K562 (cell line): ENCODE measurements around the gene CEACAM18. TPM values are rescaled to one million over a fixed set of nuclear protein-coding genes. Genes with fewer than 3 reads are reported as not detected.

ENCODE experiments used
- BHLHE40 ChIP-seq: IDR thresholded peaks from 2 replicates; pipeline ENCODE4 v1.6.1; 2011; ENCODE audit warnings: low read length, improper control_type of control experiment
- CBFA2T2 ChIP-seq: fragments of 450-650 bp; conservative IDR thresholded peaks from 2 replicates; pipeline ENCODE4 v1.6.1; 2017; ENCODE audit warnings: mild to moderate bottlenecking
- CBX8 ChIP-seq: fragments of 200-600 bp; sonication (generic); IDR thresholded peaks from 2 replicates; pipeline ENCODE4 v1.6.1; 2012; ENCODE audit warnings: borderline replicate concordance, mixed run types, low read depth, mild to moderate bottlenecking, moderate library complexity, mixed read lengths, low read length, control low read depth, inconsistent platforms; ENCODE audit not compliant: poor library complexity, severe bottlenecking; ENCODE audit errors: extremely low read depth
- CHD1 ChIP-seq: fragments of 200-600 bp; sonication (generic); IDR thresholded peaks from one replicate; pipeline ENCODE4 v1.6.1; 2012; ENCODE audit warnings: mild to moderate bottlenecking, moderate library complexity, low read length, inconsistent platforms
- CTBP1 ChIP-seq: fragments of 450-650 bp; IDR thresholded peaks from 2 replicates; pipeline ENCODE4 v1.6.1; 2016; ENCODE audit warnings: borderline replicate concordance
- ELF2 ChIP-seq: fragments of 250-450 bp; sonication (Bioruptor Pico); IDR thresholded peaks from 2 replicates; pipeline ENCODE4 v1.5.0; 2021; ENCODE audit warnings: mild to moderate bottlenecking
- FOXP4 ChIP-seq: sonication (generic); formaldehyde crosslinking; IDR thresholded peaks from 2 replicates; pipeline ENCODE4 v1.8.0; 2022; ENCODE audit warnings: mild to moderate bottlenecking, missing genetic modification reagents, borderline replicate concordance
- HDAC1 ChIP-seq, 2 experiments: fragments of 450-650 bp; IDR thresholded peaks; 2 replicates each; pipeline ENCODE4 v1.6.1; 2016 to 2017; ENCODE audit warnings: inconsistent platforms in 1 of 2, mild to moderate bottlenecking in 1 of 2, moderate library complexity in 1 of 2
- MAFG ChIP-seq: fragments of 450-650 bp; conservative IDR thresholded peaks from 2 replicates; pipeline ENCODE4 v1.6.1; 2016; ENCODE audit warnings: missing genetic modification characterization, missing compliant biosample characterization
- MEIS2 ChIP-seq: fragments of 450-650 bp; IDR thresholded peaks from 2 replicates; pipeline ENCODE4 v1.6.1; 2014; ENCODE audit warnings: mild to moderate bottlenecking; ENCODE audit not compliant: partially characterized antibody
- MTA3 ChIP-seq: fragments of 450-650 bp; formaldehyde crosslinking; IDR thresholded peaks from 2 replicates; pipeline ENCODE4 v1.6.1; 2017; ENCODE audit warnings: mild to moderate bottlenecking, borderline replicate concordance
- MYC ChIP-seq, 2 experiments: fragments of 250-450 bp in 1 of 2; sonication (Bioruptor Pico) in 1 of 2; IDR thresholded peaks; 2 replicates each; pipeline versions ENCODE4 v1.5.1 to v1.6.1; 2012 to 2021; ENCODE audit warnings: low read depth in 2 of 2, borderline replicate concordance in 1 of 2, improper control_type of control experiment in 1 of 2, low read length in 1 of 2, mild to moderate bottlenecking in 1 of 2, moderate library complexity in 1 of 2
- NFE2 ChIP-seq: IDR thresholded peaks from 2 replicates; pipeline ENCODE4 v1.6.1; 2014; ENCODE audit warnings: antibody characterized with exemption, low read depth
- PHF20 ChIP-seq: fragments of 450-650 bp; IDR thresholded peaks from 2 replicates; pipeline ENCODE4 v1.6.1; 2018; ENCODE audit not compliant: partially characterized antibody
- POLR2H ChIP-seq: IDR thresholded peaks from 2 replicates; pipeline ENCODE4 v1.6.1; 2016; ENCODE audit warnings: missing genetic modification characterization, low read depth, mild to moderate bottlenecking, control low read depth, missing compliant biosample characterization, moderate library complexity
- RAD21 ChIP-seq, 2 experiments: fragments of 250-450 bp in 1 of 2; fragments of 450-650 bp in 1 of 2; sonication (Bioruptor Pico) in 1 of 2; formaldehyde crosslinking in 1 of 2; IDR thresholded peaks in 1 of 2; conservative IDR thresholded peaks in 1 of 2; 2 replicates each; pipeline versions ENCODE4 v1.4.0 to v1.8.0; 2020 to 2022; ENCODE audit warnings: mild to moderate bottlenecking in 2 of 2, moderate library complexity in 1 of 2
- SMARCA4 ChIP-seq: fragments of 450-650 bp; IDR thresholded peaks from 2 replicates; pipeline ENCODE4 v1.6.1; 2016
- TAF7 ChIP-seq: fragments of 450-650 bp; IDR thresholded peaks from 2 replicates; pipeline ENCODE4 v1.6.1; 2016; ENCODE audit warnings: missing genetic modification characterization, missing compliant biosample characterization
- TBP ChIP-seq: optimal IDR thresholded peaks from 2 replicates; pipeline ENCODE3; 2011; ENCODE audit warnings: low read depth, low read length, improper control_type of control experiment
- ZFX ChIP-seq: sonication (generic); formaldehyde crosslinking; IDR thresholded peaks from 2 replicates; pipeline ENCODE4 v1.8.0; 2022; ENCODE audit warnings: mild to moderate bottlenecking, missing genetic modification reagents, moderate library complexity
- ZKSCAN3 ChIP-seq: fragments of 250-450 bp; sonication (Bioruptor Pico); IDR thresholded peaks from 2 replicates; pipeline ENCODE4 v1.4.0; 2020
- ZNF766 ChIP-seq: fragments of 200-800 bp; sonication (Bioruptor generic); conservative IDR thresholded peaks from 2 replicates; pipeline ENCODE4 v1.6.1; 2016; ENCODE audit warnings: missing genetic modification characterization, missing compliant biosample characterization
- ZNF785 ChIP-seq: fragments of 250-450 bp; sonication (Bioruptor Pico); IDR thresholded peaks from 2 replicates; pipeline ENCODE4 v1.4.0; 2020; ENCODE audit warnings: mild to moderate bottlenecking
- polyA plus RNA-seq, 8 experiments: library from polyadenylated mRNA; depleted of rRNA in 4 of 8; stranded (reverse) in 5 of 8; unstranded in 3 of 8; fragments of >200 nt; fragmentation: Nextera tagmentation in 2 of 8; fragmentation: Illumina TruSeq in 1 of 8; extraction: Ambion mirVana in 2 of 8; extraction: Trizol in 1 of 8; gene quantifications; 2 replicates each; pipeline versions ENCODE4 v1.2.1 to v1.2.3, GENCODE V29; 2011 to 2014; ENCODE audit warnings: inconsistent platforms in 1 of 8, missing spikeins in 1 of 8
- total RNA-seq, 7 experiments: library from RNA; depleted of rRNA in 6 of 7; stranded (reverse); fragments of >200 nt in 6 of 7; fragmentation: Illumina TruSeq in 2 of 7; extraction: Trizol in 2 of 7; gene quantifications; 2 replicates each; pipeline versions ENCODE4 v1.2.1 to v1.2.3, GENCODE V29; 2011 to 2021; ENCODE audit warnings: low replicate concordance in 1 of 7
- TF ChIP-seq, protein P1 (sequence below): sonication (generic); formaldehyde crosslinking; IDR thresholded peaks from 2 replicates; pipeline ENCODE4 v1.9.0; 2022; ENCODE audit warnings: mild to moderate bottlenecking, missing genetic modification reagents
- TF ChIP-seq, protein P2 (sequence below): IDR thresholded peaks from 2 replicates; pipeline ENCODE4 v1.6.1; 2014; ENCODE audit warnings: antibody characterized with exemption

Gene CEACAM18
- total and polyA plus RNA-seq, 9 of the 15 experiments (the other 6 are each of a cell fraction or from before 2014, with no cell fraction given): 0.08 to 0.24 (median 0.15) TPM; not detected in 3

- TF ChIP-seq RAD21 (CRISPR knock-in tag; conservative IDR thresholded peaks at IDR 0.05 in 1 of 2, IDR thresholded peaks at IDR 0.05 in 1 of 2) (0 out of 4 replicates have a peak, but pooled peaks of 1 of the 2 experiments have one; percentile 3), MAFG (tag) (peak; percentile 96), ZNF785 (CRISPR knock-in tag) (no peak), NFE2 (peak; percentile 93), ZNF766 (CRISPR knock-in tag) (peak; percentile 48; the same call in 1 of the 2 replicates), ELF2 (CRISPR knock-in tag) (0 out of 2 replicates have a peak, but pooled peaks have one; percentile 26), MYC (IDR thresholded peaks at IDR 0.05; ENCODE audit: low read depth, low read length) (no peak), MYC (CRISPR knock-in tag; IDR thresholded peaks at IDR 0.05; ENCODE audit: borderline replicate concordance, low read depth) (no peak), MTA3 (peak; percentile 49; the same call in 1 of the 2 replicates), TBP (peak; percentile 15), MEIS2 (no peak), FOXP4 (0 out of 2 replicates have a peak, but pooled peaks have one; percentile 55), ZFX (CRISPR knock-in tag) (peak; percentile 52; the same call in 1 of the 2 replicates), BHLHE40 (peak; percentile 68), HDAC1 (IDR thresholded peaks at IDR 0.05) (peak in 1 of 2 experiments; percentile 31; a peak in 1 of 4 replicates), SMARCA4 (peak; percentile 36; the same call in 1 of the 2 replicates), PHF20 (peak; percentile 13), POLR2H (tag) (no peak), TAF7 (tag) (peak; percentile 21; the same call in 1 of the 2 replicates), CTBP1 (peak; percentile 45; the same call in 1 of the 2 replicates), CBFA2T2 (0 out of 2 replicates have a peak, but pooled peaks have one; percentile 7), CBX8 (no peak), ZKSCAN3 (CRISPR knock-in tag) (no peak), CHD1 (peak; percentile 21)
- TF ChIP-seq, protein P1, sequence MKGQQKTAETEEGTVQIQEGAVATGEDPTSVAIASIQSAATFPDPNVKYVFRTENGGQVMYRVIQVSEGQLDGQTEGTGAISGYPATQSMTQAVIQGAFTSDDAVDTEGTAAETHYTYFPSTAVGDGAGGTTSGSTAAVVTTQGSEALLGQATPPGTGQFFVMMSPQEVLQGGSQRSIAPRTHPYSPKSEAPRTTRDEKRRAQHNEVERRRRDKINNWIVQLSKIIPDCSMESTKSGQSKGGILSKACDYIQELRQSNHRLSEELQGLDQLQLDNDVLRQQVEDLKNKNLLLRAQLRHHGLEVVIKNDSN (CRISPR knock-in tag): no peak
- TF ChIP-seq, protein P2, sequence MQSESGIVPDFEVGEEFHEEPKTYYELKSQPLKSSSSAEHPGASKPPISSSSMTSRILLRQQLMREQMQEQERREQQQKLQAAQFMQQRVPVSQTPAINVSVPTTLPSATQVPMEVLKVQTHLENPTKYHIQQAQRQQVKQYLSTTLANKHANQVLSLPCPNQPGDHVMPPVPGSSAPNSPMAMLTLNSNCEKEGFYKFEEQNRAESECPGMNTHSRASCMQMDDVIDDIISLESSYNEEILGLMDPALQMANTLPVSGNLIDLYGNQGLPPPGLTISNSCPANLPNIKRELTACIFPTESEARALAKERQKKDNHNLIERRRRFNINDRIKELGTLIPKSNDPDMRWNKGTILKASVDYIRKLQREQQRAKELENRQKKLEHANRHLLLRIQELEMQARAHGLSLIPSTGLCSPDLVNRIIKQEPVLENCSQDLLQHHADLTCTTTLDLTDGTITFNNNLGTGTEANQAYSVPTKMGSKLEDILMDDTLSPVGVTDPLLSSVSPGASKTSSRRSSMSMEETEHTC: peak; percentile 83; the same call in 1 of the 2 replicates
Measured at GRCh38 chr19:51440846-51441409, 37.4 kb upstream of the CEACAM18 start (continued).
